SJCRH30 (cell line): Measurements from ENCODE around the gene CLSTN2. TPM values are rescaled to one million over a fixed set of nuclear protein-coding genes. Genes with fewer than 3 reads are reported as not detected.
A peak's percentile ranks its signal among the peaks of the same experiment; 100 is the strongest.

ENCODE experiments used
- DNase-seq, 2 experiments: peaks; one replicate each; pipeline ENCODE4 v3.0.0-alpha.2; 2015 to 2020
- H3K27ac ChIP-seq: fragments of 250-450 bp; sonication (Bioruptor Pico); 2 replicates; pipeline ENCODE4 v1.5.1; 2020; ENCODE audit warnings: mild to moderate bottlenecking, moderate library complexity
- H3K27me3 ChIP-seq: fragments of 250-450 bp; sonication (Bioruptor Pico); 2 replicates; pipeline ENCODE4 v1.5.1; 2020; ENCODE audit warnings: mild to moderate bottlenecking, moderate library complexity
- H3K36me3 ChIP-seq: fragments of 250-450 bp; sonication (Bioruptor Pico); 2 replicates; pipeline ENCODE4 v1.5.1; 2020; ENCODE audit warnings: mild to moderate bottlenecking, moderate library complexity
- H3K4me1 ChIP-seq: fragments of 250-450 bp; sonication (Bioruptor Pico); 2 replicates; pipeline ENCODE4 v1.5.1; 2020; ENCODE audit warnings: mild to moderate bottlenecking, moderate library complexity
- H3K4me3 ChIP-seq: fragments of 250-450 bp; sonication (Bioruptor Pico); 2 replicates; pipeline ENCODE4 v1.5.1; 2020; ENCODE audit warnings: mild to moderate bottlenecking, moderate library complexity
- H3K9me3 ChIP-seq: fragments of 250-450 bp; sonication (Bioruptor Pico); replicated peaks from 2 replicates; pipeline ENCODE4 v1.5.1; 2020; ENCODE audit warnings: mild to moderate bottlenecking, moderate library complexity
- total RNA-seq: library from RNA; depleted of rRNA; stranded (reverse); fragments of >200 nt; shearing (Covaris generic); gene quantifications from 2 replicates; pipeline ENCODE4 v1.2.3, GENCODE V29; 2014

CLSTN2 gene
- total RNA-seq, 1 experiment from 2014 or later = 10.0 TPM

- no peak overlapping the region for H3K27ac ChIP-seq
- no peaks in the 10 kb centered on the region for H3K27me3 ChIP-seq
- H3K4me3 ChIP-seq = no peak overlapping the region
- no peaks in the 10 kb centered on the region for H3K36me3 ChIP-seq
- H3K4me1 ChIP-seq = peaks cover 5% of the 10 kb centered on the region; the same call in 1 of the 2 replicates
- no peaks in the 10 kb centered on the region; the same call in 1 of the 2 replicates for H3K9me3 ChIP-seq
- no peak for DNase-seq
These were observed 232.0 kb downstream of the CLSTN2 start for GRCh38 chr3:140166861-140167599.

- H3K36me3 ChIP-seq = no peaks in the 10 kb centered on the region
- DNase-seq = no peak
- no peaks in the 10 kb centered on the region; the same call in 1 of the 2 replicates for H3K9me3 ChIP-seq
- H3K27ac ChIP-seq = no peak overlapping the region
- peaks cover 5% of the 10 kb centered on the region; the same call in 1 of the 2 replicates for H3K4me1 ChIP-seq
- H3K4me3 ChIP-seq = no peak overlapping the region
- no peaks in the 10 kb centered on the region for H3K27me3 ChIP-seq
These were observed 232.8 kb downstream of the CLSTN2 start for GRCh38 chr3:140167600-140168281.

GRCh38 chr3:140170612-140171011 is 235.6 kb downstream of the CLSTN2 start:
- no peak for DNase-seq
- no peaks in the 10 kb centered on the region; the same call in 1 of the 2 replicates for H3K9me3 ChIP-seq
- H3K4me3 ChIP-seq = no peak overlapping the region
- H3K36me3 ChIP-seq = no peaks in the 10 kb centered on the region
- no peaks in the 10 kb centered on the region for H3K27me3 ChIP-seq
- peaks cover 5% of the 10 kb centered on the region; the same call in 1 of the 2 replicates for H3K4me1 ChIP-seq
- H3K27ac ChIP-seq = no peak overlapping the region

GRCh38 chr3:140176526-140176925 is 241.5 kb downstream of the CLSTN2 start:
- H3K27ac ChIP-seq = no peak overlapping the region
- no peak for DNase-seq
- H3K4me3 ChIP-seq = no peak overlapping the region
- H3K4me1 ChIP-seq = no peaks in the 10 kb centered on the region
- no peaks in the 10 kb centered on the region for H3K27me3 ChIP-seq
- H3K9me3 ChIP-seq = no peaks in the 10 kb centered on the region
- H3K36me3 ChIP-seq = no peaks in the 10 kb centered on the region

- Histone ChIP-seq H3K9me3 (no peaks in the 10 kb centered on the region), H3K36me3 (no peaks in the 10 kb centered on the region), H3K4me1 (no peaks in the 10 kb centered on the region), H3K27ac (no peak overlapping the region), H3K27me3 (no peaks in the 10 kb centered on the region), H3K4me3 (no peak overlapping the region)
- DNase-seq = no peak
These were observed 243.0 kb downstream of the CLSTN2 start for GRCh38 chr3:140177943-140178342.

GRCh38 chr3:140178482-140178881 is 243.5 kb downstream of the CLSTN2 start:
- Histone ChIP-seq H3K4me1 (no peaks in the 10 kb centered on the region), H3K9me3 (no peaks in the 10 kb centered on the region), H3K27me3 (no peaks in the 10 kb centered on the region), H3K4me3 (no peak overlapping the region), H3K36me3 (no peaks in the 10 kb centered on the region), H3K27ac (no peak overlapping the region)
- no peak for DNase-seq

GRCh38 chr3:140180603-140181002 is 245.6 kb downstream of the CLSTN2 start:
- Histone ChIP-seq H3K36me3 (no peaks in the 10 kb centered on the region), H3K9me3 (no peaks in the 10 kb centered on the region), H3K4me3 (no peak overlapping the region), H3K27ac (no peak overlapping the region), H3K4me1 (peaks cover 2% of the 10 kb centered on the region; the same call in 1 of the 2 replicates), H3K27me3 (no peaks in the 10 kb centered on the region)
- no peak for DNase-seq

GRCh38 chr3:140185375-140185774 is 250.4 kb downstream of the CLSTN2 start:
- Histone ChIP-seq H3K4me3 (no peak overlapping the region), H3K27me3 (no peaks in the 10 kb centered on the region), H3K9me3 (no peaks in the 10 kb centered on the region), H3K27ac (no peak overlapping the region), H3K36me3 (no peaks in the 10 kb centered on the region), H3K4me1 (peaks cover 15% of the 10 kb centered on the region)
- DNase-seq = no peak

GRCh38 chr3:140186421-140186920 is 251.5 kb downstream of the CLSTN2 start:
- no peak overlapping the region for H3K27ac ChIP-seq
- no peaks in the 10 kb centered on the region for H3K9me3 ChIP-seq
- DNase-seq = peak; percentile 38 to 67
- no peak overlapping the region for H3K4me3 ChIP-seq
- peaks cover 15% of the 10 kb centered on the region for H3K4me1 ChIP-seq
- no peaks in the 10 kb centered on the region for H3K36me3 ChIP-seq
- H3K27me3 ChIP-seq = no peaks in the 10 kb centered on the region

GRCh38 chr3:140187028-140187427 is 252.0 kb downstream of the CLSTN2 start:
- Histone ChIP-seq H3K36me3 (no peaks in the 10 kb centered on the region), H3K9me3 (no peaks in the 10 kb centered on the region), H3K27ac (no peak overlapping the region), H3K4me3 (no peak overlapping the region), H3K27me3 (no peaks in the 10 kb centered on the region), H3K4me1 (peaks cover 15% of the 10 kb centered on the region)
- DNase-seq = no peak

- no peak for DNase-seq
- Histone ChIP-seq H3K4me1 (peaks cover 15% of the 10 kb centered on the region), H3K4me3 (no peak overlapping the region), H3K36me3 (no peaks in the 10 kb centered on the region), H3K27ac (no peak overlapping the region), H3K27me3 (no peaks in the 10 kb centered on the region), H3K9me3 (no peaks in the 10 kb centered on the region)
These were observed 252.8 kb downstream of the CLSTN2 start for GRCh38 chr3:140187656-140188221.

GRCh38 chr3:140188285-140188684 is 253.3 kb downstream of the CLSTN2 start:
- Histone ChIP-seq H3K9me3 (no peaks in the 10 kb centered on the region), H3K27me3 (no peaks in the 10 kb centered on the region), H3K4me3 (no peak overlapping the region), H3K36me3 (no peaks in the 10 kb centered on the region), H3K4me1 (peaks cover 15% of the 10 kb centered on the region), H3K27ac (no peak overlapping the region)
- DNase-seq = no peak

- Histone ChIP-seq H3K27me3 (no peaks in the 10 kb centered on the region), H3K4me1 (peaks cover 15% of the 10 kb centered on the region), H3K27ac (no peak overlapping the region), H3K9me3 (no peaks in the 10 kb centered on the region), H3K4me3 (no peak overlapping the region), H3K36me3 (no peaks in the 10 kb centered on the region)
- no peak for DNase-seq
These were observed 254.3 kb downstream of the CLSTN2 start for GRCh38 chr3:140189267-140189666.

- H3K27me3 ChIP-seq = no peaks in the 10 kb centered on the region
- no peak for DNase-seq
- H3K9me3 ChIP-seq = no peaks in the 10 kb centered on the region
- peaks cover 15% of the 10 kb centered on the region for H3K4me1 ChIP-seq
- no peak overlapping the region for H3K27ac ChIP-seq
- H3K4me3 ChIP-seq = no peak overlapping the region
- no peaks in the 10 kb centered on the region for H3K36me3 ChIP-seq
These were observed 255.0 kb downstream of the CLSTN2 start for GRCh38 chr3:140189976-140190375.

GRCh38 chr3:140196970-140197369 is 262.0 kb downstream of the CLSTN2 start:
- H3K4me1 ChIP-seq = no peaks in the 10 kb centered on the region
- no peaks in the 10 kb centered on the region for H3K27me3 ChIP-seq
- no peak for DNase-seq
- H3K36me3 ChIP-seq = no peaks in the 10 kb centered on the region
- H3K4me3 ChIP-seq = no peak overlapping the region
- no peaks in the 10 kb centered on the region for H3K9me3 ChIP-seq
- H3K27ac ChIP-seq = no peak overlapping the region
